ENCODE results near the gene SMCHD1.

DNA sequence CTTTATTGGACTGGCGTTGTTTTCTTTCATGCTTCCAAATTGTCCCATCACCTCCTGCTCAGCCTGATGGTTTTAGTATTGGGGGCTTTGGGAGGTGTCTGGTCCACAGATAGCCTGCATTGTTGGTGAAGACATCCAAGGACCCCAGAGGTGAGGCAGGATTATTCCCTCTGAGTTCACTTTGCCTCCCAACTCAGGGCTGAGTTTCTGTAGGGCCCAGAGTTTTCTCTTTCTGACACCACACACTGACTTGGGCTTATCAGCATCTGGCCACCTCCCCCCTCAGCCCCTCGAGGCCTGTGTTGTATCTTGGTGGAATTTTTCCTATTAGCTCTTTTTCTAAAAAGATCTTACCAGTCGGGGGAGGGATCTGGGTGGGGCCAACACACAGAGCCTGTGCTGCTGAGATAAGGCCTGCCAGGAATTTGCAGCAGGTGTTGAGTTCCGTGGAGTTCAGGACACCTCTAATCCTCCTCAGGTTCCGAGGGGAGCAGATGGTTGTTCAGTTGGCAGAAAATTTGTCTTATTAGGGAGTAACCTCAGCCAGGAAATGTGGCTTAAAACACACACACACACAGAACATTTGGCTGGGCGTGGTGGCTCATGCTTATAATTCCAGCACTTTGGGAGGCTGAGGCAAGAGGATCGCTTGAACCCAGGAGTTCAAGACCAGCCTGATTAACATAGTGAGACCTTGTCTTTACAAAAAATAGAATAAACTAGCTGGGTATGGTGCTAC is 198.6 kb downstream of the SMCHD1 start:
- TF ChIP-seq, protein P1, sequence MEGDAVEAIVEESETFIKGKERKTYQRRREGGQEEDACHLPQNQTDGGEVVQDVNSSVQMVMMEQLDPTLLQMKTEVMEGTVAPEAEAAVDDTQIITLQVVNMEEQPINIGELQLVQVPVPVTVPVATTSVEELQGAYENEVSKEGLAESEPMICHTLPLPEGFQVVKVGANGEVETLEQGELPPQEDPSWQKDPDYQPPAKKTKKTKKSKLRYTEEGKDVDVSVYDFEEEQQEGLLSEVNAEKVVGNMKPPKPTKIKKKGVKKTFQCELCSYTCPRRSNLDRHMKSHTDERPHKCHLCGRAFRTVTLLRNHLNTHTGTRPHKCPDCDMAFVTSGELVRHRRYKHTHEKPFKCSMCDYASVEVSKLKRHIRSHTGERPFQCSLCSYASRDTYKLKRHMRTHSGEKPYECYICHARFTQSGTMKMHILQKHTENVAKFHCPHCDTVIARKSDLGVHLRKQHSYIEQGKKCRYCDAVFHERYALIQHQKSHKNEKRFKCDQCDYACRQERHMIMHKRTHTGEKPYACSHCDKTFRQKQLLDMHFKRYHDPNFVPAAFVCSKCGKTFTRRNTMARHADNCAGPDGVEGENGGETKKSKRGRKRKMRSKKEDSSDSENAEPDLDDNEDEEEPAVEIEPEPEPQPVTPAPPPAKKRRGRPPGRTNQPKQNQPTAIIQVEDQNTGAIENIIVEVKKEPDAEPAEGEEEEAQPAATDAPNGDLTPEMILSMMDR (IDR thresholded peaks at IDR 0.05; ENCODE audit: insufficient read depth, low read depth, low read length) = no peak
- TF ChIP-seq EZH2 (IDR thresholded peaks at IDR 0.05; ENCODE audit: insufficient read depth, low read length) = no peak
